Suppressor macrophage treated with lipopolysaccharide for 1 hour (primary cell): ENCODE data around the gene TTBK1.
"Not testable (repeated sequence)": the region's sequence is repeated elsewhere in the genome, so short reads cannot be mapped to it uniquely, and the experiment has no call there.

Experiments used
- DNase-seq, 3 donors: peaks; one replicate each; pipeline ENCODE4 v3.0.0-alpha.2; 2020 to 2022

Gene TTBK1

DNA sequence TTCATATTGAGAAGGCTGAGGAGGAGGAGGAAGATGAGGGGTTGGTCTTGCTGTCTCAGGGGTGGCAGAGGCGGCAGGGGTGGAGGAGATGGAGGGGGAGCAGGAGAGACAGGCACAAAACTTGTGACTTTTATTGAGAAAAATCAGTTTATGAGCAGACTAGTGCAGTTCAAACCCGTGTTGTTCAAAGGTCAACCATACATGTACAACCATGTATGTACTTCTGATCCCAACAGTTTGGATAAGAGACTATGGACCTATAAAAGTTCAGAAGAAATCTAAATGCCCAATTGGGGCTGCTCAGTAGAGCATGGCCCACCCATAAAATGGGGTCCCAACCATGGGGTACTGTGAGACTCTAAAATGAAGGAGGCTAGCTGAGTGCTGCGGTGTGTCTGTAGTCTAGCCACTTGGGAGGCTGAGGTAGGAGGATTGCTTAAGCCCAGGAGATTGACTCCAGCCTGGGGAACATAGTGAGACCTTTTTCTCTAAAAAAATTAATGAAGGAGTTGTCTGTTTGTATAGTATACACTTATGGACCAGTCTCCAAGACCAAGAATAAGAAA lies 47.1 kb downstream of the TTBK1 start:
- DNase-seq, result no peak

DNA sequence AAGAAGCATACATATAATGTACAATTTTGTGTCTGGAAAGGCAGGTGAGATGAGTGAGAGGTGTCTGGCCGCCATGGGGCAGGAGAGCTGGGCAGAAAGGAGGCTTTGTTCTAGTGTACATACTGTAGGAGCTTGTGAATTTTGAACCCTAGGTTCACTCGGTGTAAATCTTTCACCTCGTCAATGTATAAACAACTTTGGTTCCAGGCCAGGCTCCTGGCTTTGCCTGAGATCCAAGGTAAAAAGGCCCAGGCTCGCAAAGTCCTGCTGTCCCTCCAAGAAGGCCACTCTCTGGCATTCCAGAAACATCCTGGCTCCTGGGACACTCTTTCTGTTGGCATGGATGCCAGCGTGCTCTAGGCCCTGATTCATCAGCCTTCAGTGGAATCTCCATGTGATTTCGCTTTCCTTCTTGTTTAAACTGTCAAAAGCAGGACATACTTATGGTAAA lies 47.6 kb downstream of the TTBK1 start:
- DNase-seq, result no peak

DNA sequence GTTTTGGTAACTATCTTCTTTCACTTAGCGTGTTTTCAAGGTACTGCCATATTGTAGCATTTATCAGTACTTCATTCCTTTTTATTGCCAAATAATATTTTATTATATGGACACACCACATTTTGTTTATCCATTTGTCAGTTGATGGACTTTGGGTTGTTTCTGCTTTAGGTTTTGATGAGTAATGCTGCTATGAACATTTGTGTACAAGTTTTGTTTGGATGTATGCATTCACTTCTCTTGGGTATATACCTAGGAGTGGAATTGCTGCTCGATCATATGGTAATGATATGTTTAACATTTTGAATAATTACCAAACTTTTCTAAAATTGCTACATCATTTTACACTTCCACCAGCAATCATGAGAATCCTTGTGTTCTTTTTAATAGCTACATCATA lies 48.4 kb downstream of the TTBK1 start:
- DNase-seq, result no peak

DNA sequence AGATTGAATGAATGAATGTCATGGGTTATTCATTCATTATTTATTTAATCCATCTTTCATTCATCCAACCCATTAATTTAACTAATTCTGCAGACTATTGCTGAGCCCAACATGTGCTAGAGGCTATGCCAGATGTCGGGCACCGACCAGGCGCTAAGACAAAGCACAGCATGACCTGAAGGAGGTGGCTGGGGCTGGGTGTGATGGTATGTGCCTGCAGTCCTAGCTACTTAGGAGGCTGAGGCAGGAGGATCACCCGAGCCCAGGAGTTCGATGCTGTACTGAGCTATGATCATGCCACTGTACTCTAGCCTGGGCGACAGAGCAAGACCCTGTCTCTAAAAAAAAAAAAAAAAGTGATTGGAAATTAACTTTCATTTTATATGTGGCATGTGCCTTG lies 49.1 kb downstream of the TTBK1 start:
- no peak for DNase-seq

- no peak for DNase-seq
These were observed 49.6 kb downstream of the TTBK1 start for GRCh38 chr6:43292763-43293318.

- no peak for DNase-seq
These were observed 50.4 kb downstream of the TTBK1 start for GRCh38 chr6:43293698-43294097.

DNA sequence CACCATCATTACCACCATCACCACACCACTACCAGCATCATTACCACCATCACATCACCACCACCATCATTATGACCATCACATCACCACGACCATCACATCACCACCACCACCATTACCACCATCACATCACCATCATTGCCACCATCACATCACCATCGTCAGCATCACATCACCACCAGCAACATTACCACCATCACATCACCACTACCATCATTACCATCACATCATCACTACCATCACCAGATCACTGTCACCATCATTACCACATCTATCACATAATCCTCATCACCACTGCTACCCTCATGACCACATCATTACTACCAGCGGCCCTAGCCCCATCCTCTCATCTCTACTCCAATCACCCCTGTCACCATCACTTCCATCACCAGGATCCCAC lies 51.3 kb downstream of the TTBK1 start:
- DNase-seq, result no peak

- no peak for DNase-seq
These were observed 52.2 kb downstream of the TTBK1 start for GRCh38 chr6:43295456-43295855.

DNA sequence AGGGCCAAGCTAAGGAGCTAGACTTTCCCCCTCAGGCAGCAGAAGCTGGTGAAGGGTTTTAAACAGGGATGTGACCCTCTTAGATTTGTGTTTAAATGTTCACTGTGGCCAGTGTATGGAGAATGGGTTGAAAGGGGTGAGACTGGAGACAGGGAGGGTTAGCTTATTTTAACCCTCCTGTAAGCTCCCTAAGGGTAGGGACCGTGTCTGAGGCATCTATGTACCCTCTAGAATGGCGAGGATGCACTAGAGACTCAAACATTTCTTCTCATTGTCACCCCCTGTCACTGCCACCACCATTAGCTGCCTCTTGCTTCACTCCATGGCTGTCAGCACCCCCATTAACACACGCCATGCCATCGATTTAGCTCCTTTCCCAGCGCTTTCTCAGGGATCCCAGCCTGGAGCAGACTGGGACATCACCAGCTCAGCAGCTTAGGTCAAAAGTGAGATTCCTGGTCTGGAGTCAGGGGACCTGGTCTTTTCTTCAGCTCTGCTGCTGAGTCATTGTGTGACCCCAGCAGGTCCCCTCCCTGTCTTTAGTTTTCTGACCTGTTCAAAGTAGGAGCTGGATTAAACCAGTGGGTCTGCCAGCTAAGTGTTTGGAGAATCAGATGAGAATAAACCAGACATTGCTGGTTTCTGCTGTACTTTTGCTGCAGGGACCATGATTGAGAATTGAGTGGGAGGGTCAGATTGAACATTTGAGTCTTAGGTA lies 53.7 kb downstream of the TTBK1 start:
- DNase-seq, result no peak

DNA sequence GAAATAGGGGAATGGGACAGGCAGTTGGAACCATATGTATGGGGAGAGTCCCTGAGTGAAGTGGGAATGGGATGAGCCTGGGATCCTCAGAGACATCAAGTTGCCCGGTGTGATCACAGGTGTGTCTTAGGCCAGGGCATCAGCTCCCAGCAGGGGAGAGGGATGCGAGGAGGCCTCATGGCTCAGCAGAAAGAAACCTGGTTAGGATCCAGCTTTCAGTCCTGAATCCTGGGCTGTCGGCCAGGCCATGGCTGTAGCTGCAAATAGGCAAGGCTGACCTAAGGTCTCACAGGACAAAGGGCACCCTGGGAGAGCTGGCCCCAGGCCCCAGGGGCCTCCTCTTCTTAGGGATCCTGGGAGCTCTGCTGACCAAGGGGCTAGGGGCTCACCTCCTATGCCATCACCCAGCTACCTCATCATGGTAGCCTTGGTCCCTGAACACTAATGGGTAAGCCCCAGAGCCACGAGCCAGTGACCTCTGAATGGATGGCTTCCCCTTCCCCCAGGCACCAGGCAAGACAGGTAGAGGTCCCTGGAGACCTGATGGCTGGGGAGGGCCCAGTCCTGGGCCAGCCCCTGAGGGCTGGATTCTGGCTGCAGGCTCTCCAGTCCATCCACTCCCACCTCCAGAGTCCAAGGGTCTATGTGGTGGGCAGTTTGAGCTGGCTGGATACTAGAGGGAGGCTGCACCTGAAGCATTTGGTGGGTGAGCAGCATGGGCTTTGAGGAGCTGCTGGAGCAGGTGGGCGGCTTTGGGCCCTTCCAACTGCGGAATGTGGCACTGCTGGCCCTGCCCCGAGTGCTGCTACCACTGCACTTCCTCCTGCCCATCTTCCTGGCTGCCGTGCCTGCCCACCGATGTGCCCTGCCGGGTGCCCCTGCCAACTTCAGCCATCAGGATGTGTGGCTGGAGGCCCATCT lies 54.6 kb downstream of the TTBK1 start, which contains the start of gene SLC22A7:
Gene SLC22A7, plus strand, starts transcription at position 617 of the 921 bp plus-strand sequence. Its CDS starts 99 bp downstream, at position 716.
- DNase-seq, result no peak

GRCh38 chr6:43298565-43299337 lies 55.5 kb downstream of the TTBK1 start:
- no peak for DNase-seq

GRCh38 chr6:43299338-43300293 lies 56.3 kb downstream of the TTBK1 start:
- no peak for DNase-seq

DNA sequence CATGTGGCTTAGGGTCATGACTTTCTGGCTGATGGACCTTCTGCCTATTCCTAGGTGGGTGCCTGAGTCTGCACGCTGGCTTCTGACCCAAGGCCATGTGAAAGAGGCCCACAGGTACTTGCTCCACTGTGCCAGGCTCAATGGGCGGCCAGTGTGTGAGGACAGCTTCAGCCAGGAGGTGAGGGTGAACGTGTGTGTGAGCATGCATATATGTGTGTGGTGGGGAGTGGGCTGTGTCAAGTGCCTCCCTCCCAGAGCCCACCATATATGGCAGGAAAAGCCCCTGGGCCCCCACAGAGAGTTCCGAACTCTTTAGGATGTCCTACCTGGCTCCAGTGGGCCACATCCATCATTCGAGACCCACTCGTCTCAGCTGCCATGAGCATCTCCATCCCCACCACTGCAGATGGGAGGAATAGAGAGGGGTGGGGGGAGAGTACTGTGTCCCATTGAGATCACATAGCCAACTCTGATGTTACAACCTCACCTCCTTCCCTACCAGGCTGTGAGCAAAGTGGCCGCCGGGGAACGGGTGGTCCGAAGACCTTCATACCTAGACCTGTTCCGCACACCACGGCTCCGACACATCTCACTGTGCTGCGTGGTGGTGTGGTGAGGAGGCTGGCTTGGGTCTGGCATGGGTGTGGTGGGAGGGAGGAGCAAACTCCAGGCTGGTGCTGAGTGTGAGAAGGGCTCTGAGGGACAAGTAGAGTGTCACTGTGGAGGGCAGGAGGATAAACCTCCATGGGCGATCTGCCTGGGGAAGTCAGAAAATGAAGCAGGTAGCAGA lies 58.0 kb downstream of the TTBK1 start:
- DNase-seq, result no peak

GRCh38 chr6:43302126-43302525 lies 58.8 kb downstream of the TTBK1 start:
- no peak for DNase-seq

DNA sequence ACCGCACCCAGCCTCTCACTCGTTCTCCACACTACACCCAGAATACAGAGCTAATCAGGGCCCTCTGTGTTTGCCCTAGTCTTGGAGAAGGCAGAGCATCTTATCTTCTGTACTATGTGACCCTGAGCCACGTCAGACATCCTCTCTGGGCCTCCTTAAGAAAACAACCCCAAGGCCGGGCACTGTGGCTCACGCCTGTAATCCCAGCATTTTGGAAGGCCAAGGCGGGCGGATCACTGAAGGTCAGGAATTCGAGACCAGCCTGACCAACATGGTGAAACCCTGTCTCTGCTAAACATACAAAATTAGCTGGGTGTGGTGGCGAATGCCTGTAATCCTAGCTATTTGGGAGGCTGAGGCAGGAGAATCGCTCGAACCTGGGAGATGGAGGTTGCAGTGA lies 59.7 kb downstream of the TTBK1 start:
- DNase-seq, result not testable (repeated sequence)

- DNase-seq, result no peak
These were observed 60.6 kb downstream of the TTBK1 start for GRCh38 chr6:43303751-43304331.

GRCh38 chr6:43304361-43304760 lies 61.1 kb downstream of the TTBK1 start:
- DNase-seq, result no peak

DNA sequence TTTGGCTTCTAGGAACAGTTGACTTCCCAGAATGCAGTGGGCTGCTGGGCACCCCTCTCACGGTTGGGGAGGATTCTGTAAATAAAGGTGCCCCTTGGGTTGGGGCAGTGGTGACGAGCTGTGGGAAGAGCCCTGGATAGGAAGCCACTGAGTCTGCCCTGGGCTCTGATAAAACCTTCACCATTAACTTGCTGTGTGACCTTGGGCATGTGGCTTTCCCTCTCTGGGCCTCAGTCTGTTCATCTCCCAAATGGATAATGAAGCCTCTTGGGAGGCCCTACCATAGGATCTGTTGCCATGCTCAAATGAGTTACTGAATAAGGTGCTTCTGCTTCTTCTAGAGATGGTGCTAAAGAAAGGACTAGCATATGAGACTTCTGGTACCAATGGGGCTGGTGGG lies 61.6 kb downstream of the TTBK1 start:
- DNase-seq, result no peak

- DNase-seq, result no peak
These were observed 62.8 kb downstream of the TTBK1 start for GRCh38 chr6:43306086-43306485.
